SH-SY5Y (cell line): Measurements from ENCODE around the gene CPXM2.

Source experiments
- GATA2 ChIP-seq: IDR thresholded peaks from 2 replicates; pipeline ENCODE4 v1.6.1; 2011; ENCODE audit warnings: mild to moderate bottlenecking, low read depth, low read length
- GATA3 ChIP-seq: IDR thresholded peaks from 2 replicates; pipeline ENCODE4 v1.6.1; 2011; ENCODE audit warnings: low read depth, mild to moderate bottlenecking, low read length, moderate library complexity

DNA sequence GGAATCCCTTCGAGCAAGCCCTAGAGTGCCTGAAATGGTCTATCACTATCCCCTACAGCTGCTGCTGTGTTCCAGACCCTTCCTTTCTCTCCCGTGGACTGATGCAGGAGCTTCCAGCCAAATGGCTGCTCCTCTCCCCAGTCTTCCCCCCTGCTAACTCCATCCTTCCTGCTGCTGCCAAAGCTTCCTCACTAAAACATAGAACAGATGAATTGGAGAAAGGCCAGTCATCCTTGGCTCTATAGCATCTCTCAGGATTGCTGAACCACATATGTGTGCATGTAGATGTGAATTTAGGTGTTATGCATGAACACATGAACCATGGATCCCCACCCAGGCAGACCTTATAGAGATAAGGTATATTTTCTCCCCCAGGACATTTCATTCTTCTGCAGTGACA, 164.8 kb downstream of the CPXM2 start:
- no peak for TF ChIP-seq GATA3
- no peak for TF ChIP-seq GATA2
